HG02981 (cell line): ENCODE data around the gene ZNF318.
A peak's percentile ranks its signal among the peaks of the same experiment; 100 is the strongest.
"Not testable (repeated sequence)": the region's sequence is repeated elsewhere in the genome, so short reads cannot be mapped to it uniquely, and the experiment has no call there.

Experiments
- ATAC-seq: cut with Tn5 transposase; IDR thresholded peaks from one replicate; pipeline ENCODE4 v1.9.1; 2021; ENCODE audit warnings: mild to moderate bottlenecking, moderate library complexity; ENCODE audit not compliant: unreplicated experiment

ZNF318 gene

DNA sequence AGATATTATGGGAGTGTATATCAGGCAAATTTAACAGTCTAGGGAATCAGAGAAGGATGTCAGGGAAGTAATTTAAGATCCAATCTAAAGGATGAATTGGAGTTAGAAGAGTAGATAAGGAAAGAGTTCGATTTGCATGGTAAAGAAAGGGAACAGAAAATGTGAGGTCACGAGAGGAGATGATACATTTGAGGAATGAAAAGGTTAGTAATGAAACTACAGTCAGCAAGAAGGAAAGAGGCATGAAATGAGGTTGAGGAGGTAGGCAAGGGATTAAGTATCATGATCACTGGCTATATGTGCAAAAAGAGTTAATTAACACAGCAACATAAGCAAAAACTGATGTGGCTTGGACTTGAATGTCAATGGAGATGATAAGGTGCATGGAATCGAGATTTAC is 22.4 kb downstream of the ZNF318 start:
- no peak for ATAC-seq

DNA sequence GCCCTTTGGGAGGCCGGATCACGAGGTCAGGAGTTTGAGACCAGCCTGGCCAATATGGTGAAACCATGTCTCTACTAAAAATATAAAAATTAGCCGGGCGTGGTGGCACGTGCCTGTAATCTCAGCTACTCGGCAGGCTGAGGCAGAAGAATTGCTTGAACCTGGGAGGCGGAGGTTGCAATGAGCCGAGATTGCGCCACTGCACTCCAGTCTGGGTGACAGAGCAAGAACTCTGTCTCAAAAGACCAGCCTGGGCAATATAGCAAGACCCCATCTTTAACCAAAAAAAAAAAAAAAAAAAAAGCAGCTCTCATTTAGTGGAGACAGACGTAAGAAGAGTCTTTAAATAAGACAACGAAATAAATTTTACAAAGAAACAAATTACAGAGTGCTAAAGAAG is 23.2 kb downstream of the ZNF318 start:
- not testable (repeated sequence) for ATAC-seq

DNA sequence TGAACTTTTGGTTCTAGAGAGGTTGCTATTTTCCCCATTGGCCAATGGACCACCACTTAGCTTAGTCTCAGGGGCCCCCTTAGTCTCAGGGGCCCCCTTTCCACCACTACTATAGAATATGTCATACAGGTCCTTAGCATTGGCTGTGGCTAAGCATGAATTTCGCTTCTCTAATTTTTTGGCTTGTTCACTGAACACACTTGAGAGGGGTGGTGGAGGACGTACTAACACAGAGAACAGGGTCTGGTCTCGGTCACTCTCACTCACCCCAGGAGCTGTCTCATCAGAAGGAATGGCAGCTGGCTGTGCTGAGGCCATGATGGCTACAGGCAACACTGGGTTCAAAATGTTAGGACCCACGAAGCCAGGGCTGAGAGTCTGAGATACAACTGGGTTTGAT is 30.3 kb downstream of the ZNF318 start:
- ATAC-seq = peak; percentile 84

DNA sequence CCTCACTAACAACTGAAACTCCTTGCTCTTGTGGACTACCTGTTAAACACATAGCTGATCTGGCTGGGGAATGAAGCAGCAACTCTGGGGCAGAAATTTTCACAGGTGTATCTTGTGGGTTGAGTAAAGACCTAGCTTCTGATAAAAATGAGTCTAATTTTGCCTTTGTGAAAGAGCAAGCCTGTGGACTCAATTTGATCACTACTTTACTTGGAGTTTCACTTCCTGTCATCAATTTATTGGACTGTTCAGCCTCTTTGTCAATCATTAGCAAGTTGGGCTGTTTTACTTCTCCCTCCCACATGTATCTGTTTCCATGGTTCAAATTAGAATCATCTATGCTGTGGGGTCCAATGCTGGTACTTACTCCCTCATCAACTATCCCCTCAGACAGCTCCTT is 31.2 kb downstream of the ZNF318 start:
- ATAC-seq = peak; percentile 42

DNA sequence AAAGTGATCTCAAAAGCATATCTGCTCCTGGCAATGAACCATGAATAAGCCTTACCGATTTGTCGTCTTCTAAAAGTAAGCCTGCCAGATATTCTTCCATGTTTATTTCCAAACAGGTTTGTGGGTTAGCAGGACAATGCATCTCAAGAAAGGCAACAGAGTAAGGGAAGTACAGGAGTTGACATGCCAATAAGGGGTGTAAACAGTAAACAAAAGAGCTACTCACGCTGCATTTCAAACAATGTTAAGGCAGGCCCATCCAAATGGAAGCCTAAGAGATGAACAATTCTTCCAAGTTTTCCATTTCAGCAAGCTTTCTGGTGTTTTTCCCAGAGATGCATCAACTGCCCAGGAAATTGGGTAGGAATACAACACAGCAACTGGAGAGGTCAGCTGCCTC is 33.1 kb downstream of the ZNF318 start:
- ATAC-seq = no peak

DNA sequence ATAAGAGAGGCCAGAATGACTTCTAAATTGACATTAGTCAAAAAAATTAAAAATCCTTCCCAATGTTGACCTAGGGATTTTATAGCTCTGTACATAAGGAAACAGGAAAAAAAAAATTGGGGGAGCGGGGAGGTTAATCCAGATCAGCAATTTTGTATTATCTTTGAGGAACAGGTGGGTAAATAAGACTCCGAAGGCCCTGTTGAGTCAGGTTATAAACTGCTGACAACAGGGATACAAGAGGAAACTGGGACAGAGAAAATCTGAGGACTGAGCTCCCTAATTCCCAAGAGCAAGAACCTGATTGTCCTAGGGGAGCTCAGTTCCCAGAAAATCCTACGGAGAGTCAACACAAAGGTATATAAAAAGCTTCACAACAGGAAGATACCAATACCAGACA is 34.0 kb downstream of the ZNF318 start:
- no peak for ATAC-seq

DNA sequence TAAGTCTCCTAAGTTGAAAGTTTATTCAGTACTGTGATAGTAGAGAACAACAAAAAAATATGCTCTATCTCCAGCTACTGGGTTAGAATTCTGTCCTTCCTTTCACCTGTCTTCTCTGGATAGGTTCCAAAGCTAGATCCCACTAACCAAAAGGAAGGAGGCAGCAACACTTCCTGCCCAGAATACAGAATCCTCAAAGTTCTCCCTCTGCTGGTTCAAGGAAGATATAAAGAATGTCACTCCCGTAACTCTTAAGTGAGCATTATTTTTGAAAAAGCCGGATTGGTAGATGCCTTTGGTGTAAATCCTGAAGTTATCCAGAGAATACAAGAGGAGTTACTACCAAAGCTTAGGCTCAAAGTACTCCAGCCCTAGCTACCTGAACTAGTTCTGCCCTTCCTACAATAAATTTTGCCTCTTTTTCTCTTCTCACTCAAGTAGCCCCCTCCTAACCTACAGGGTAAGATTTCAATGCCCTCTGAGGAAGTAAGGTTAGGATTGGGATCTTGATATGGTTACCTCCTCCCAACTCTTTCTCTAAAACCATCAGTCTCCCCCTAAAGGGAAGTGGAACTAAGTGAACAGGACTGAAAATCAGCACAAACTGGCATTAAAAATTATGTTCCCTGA is 34.9 kb downstream of the ZNF318 start:
- ATAC-seq = no peak

DNA sequence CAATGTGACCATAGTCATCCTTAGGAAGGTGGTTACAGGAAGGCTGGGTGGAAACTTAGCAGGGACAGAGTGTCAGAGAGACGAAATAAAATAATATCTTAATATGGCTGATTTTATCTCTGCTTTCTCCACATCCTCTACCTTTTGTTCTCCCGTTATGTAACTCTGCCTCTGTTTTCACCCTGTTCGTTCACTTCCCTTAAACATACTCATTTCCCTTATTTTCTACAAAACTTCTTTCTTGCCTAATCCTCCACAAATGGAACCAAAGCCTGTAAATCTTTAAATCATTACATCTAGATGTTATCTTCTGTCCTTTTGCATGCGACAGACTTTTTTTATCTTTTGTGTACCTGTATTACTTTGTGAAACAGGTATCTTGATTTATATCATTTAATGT is 37.6 kb downstream of the ZNF318 start:
- ATAC-seq = no peak

DNA sequence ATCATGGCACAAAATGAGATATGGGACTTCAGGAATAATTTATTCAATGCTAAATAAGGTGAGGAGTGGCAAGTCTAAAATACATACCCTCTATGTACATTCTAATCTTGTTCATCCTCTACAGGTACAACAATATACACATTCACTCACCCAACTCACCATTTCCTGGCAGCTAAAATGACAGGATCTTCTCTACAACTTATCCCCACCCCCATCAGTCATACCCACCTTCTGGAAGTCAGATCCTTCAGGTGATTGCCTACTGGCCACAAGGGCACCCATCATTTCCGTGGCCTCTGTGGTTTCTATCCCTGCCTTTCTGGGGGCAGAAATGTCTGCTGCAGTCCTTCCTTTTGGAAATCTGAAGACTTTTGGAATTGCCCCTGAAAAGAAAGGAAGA is 38.0 kb downstream of the ZNF318 start:
- ATAC-seq = no peak

DNA sequence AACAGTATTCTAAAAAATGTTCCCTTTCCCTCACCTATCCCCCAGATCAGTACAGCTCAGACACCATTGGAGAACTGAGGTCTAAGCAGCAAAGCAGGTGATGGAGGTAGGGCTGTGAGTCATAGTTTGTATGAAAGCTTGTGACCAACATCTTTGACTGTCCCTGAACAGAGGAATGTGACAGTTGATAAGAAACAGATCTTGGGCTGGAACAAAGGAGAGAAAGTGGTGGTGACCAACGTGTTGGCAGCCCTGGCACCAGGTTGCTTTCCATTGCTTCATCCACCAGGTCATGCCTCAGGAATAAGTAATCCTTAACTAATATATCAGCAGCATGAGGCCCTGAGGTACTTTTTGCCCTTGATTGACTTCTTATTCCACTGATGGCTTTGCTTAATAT is 40.9 kb downstream of the ZNF318 start:
- ATAC-seq = no peak

DNA sequence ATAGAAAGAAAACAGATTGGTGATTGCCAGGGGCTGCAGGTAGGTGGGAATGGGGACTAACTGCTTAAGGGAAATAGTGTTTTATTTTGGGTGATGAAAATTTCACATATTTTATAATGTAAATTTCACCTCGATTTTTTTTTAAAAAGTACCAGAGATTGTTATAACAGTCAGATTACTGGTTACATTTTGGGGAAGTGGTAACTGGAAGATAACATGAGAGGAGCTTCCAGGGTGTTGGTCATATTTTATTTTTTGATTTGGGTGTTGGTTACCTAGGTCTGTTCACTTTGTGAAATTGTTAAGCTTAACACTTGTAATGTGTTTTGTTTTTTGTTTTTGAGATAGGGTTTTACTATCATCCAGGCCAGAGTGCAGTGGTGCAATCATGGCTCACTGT is 43.6 kb downstream of the ZNF318 start:
- no peak for ATAC-seq

DNA sequence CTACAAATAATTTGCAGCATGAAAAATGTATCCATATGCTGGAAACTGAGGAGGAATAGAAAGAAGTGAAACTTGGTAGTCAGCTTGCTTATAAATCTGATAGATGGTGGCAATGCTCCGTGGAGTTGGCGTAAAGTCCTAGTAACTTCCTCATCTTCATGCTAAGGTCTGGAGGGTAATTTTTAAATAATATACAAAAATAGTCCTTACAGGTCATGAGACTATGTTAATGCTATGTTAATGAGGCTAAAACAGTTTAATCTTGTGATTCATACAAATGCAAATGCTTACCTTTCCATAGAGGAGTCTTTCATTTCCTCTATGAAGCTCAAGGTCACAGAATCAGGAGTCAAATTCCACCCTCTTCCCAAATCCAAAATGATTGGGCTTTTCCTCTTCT is 51.4 kb downstream of the ZNF318 start:
- ATAC-seq = no peak

DNA sequence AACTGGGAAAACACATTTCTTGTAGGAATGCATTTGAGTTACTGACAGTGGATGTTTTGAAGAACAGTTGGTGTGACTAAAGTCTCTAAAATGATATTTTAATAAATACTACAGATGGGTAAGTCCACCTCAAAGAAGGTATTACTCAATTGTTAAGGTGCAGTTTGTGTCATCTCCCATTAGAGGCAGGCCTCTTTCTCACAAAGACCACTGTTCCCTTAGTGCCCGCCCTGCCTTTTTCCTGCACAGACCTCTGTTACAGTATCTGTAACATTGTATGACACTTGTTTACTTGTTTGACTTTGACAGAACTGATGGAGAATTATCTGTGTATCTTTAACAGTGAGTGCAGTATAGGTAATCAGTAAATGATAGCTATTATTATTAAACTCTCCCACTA is 55.6 kb downstream of the ZNF318 start:
- no peak for ATAC-seq

DNA sequence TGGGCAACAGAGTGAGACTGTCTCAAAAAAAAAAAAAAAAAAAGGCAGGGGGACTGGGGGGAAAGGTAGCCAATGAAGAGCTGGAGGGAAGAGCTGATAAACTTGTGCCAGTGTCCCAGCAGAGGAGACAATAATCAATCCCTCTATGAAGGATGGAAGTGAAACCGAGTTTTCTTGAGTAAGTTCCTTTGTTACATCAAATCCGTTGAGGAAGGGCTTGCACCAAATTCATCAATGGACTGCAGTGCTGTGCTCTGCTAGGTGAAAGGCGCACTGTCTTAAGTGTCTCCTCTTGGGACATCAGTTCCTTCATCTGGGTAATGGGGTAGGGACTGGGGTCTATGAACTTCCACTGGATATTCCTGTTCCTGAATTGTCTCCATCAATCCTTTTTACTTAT is 57.8 kb downstream of the ZNF318 start:
- no peak for ATAC-seq

DNA sequence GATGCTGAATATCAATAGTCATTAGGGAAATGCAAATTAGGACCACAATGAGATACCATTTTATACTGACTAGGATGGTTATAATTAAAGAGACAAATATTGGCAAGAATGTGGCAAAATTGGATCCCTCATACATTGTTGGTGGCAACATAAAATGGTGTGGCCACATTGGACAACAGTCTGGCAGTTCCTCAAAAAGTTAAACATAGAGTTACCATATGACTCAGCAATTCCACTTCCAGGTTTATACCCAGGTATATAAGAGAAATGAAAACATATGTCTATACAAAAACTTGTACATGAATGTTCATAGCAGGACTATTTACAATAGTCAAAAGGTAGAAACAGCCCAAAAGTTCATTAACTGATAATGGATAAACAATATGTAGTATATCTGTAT is 58.8 kb downstream of the ZNF318 start:
- no peak for ATAC-seq

DNA sequence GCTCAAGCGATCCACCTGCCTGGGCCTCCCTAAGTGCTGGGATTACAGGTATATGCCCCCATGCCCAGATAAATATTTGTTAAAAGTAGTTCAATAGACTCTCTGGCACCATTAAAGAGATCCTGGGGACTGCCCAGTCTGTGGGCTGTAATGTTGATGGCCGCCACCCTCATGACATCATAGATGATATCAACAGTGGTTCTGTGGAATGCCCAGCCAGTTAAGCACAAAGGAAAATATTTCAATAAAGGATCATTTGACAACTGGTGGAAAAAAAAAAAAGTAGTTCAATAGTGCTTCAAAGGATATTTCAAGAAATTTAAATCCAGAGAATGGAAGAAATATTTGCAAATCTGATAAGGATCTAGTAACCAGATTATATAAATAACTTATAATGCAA is 59.3 kb downstream of the ZNF318 start:
- ATAC-seq = no peak

DNA sequence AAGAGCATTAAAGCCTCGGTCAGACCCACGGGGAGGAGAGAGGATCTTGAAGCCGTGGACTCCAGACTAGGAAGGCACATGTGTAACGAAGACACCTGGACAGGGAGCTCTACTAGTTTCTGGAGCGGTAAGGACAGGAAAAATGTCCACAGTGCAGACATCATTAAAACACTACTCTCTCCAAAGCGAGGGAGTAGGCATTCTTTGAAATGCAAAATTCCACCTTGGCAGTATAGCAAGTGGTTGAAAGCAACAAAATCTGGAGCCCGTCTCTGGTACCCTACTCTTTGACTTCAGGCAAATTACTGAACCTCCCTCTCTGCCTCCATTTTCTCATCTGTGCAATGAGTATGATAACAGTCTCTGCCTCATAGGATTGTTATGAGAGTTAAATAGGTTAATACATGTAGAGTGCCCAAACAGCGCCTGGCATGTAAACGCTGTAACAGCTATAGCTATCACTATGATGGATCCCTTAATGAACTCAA is 60.4 kb downstream of the ZNF318 start:
- no peak for ATAC-seq

DNA sequence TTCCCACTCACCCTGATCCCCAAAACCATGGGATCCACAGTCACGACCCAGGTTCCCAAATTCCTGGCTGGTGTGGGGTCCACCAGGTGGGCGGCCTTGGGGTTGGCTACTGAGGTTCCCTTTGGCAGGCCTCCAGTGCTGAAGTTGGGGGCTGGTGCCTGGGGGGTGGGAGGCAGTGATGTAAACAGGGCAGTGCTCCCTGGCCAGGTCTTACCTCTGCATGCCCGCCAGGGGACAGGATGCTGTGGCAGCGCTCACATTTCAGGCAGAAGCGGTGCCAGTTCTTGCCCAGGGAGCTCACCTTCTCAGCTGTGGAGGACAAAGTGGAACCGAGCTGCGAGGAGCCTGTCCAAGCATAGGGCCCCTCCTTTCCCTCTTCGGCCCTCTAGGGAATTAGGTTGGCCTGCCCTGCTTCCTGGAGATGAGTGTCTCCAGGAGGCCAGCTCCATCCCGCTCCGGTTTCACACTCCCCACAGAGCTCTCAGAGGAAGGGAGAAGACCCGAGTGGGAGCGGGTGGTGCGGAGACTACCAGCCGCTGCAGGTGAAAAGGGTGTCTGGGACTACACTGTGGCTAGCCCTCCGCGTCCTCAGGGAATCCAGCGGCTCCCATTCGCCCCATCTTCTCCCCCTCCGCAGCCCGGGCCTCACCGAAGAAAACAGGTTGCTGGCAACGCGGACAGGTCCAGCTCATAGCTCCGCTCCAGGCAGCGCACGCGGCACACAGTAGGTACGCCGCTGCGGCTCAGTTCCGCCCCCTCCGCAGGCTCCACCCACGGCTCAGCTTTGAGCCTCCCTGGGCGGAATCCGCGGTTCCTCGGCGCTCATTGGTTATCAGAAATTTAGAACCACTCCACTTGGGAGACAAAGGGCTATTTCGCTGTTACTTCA is 61.1 kb downstream of the ZNF318 start, which contains the start of gene CRIP3:
Gene CRIP3, minus strand, starts transcription at position 726 of the 889 bp plus-strand sequence. Its CDS starts 34 bp downstream, at position 692.
- peak; percentile 56 for ATAC-seq

DNA sequence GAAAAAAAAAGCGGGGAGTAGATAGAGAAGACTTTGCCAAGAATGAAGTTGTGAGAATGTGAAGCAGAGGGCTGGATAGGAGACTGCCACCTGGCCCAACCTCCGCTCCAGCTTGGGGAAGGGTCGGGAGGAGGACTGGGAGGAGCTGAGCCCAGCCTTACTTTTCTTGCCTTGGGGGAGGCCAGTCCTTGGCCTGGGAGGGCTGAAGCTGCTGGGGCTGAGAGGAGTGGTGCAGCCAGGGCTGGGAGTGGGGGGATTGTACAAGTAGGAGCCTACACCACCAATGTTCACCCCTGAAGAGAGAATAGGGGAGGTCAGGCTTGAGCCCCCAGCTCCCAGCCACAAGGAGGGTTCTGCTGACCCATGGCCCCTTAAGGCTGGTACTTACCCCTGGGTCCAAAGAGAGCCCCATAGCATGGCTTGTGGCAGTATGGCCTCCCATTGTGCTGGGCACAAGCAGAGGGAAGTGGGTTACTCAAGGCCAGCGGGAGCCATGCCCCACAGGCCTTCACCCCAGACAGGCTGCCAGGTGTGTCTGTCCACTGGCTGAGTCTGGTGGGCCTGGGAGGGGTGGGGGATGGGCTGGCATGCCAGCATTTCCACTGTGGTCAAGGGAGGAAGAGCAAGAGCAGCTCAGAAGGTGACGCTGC is 61.9 kb downstream of the ZNF318 start:
- ATAC-seq = no peak

DNA sequence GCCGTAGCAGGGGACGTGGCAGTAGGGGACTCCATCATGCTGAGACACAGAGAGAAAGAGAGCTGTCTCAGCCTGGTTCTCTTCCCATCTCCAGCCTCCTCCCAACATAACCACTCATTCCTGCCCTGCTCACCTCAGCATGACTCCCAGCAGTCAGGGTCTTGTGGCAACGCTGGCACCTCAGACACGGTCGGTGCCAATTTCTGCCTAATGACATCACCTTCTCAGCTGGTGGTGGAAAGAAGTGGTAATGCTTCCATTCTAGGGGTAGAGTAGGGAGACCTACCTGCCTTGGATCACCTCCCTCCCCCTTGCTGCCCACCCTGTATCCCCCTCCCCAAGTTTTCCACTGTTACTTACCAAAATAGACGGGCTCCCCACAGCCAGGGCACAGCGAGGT is 63.4 kb downstream of the ZNF318 start:
- no peak for ATAC-seq

DNA sequence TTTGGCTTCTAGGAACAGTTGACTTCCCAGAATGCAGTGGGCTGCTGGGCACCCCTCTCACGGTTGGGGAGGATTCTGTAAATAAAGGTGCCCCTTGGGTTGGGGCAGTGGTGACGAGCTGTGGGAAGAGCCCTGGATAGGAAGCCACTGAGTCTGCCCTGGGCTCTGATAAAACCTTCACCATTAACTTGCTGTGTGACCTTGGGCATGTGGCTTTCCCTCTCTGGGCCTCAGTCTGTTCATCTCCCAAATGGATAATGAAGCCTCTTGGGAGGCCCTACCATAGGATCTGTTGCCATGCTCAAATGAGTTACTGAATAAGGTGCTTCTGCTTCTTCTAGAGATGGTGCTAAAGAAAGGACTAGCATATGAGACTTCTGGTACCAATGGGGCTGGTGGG is 64.6 kb downstream of the ZNF318 start:
- ATAC-seq = no peak

DNA sequence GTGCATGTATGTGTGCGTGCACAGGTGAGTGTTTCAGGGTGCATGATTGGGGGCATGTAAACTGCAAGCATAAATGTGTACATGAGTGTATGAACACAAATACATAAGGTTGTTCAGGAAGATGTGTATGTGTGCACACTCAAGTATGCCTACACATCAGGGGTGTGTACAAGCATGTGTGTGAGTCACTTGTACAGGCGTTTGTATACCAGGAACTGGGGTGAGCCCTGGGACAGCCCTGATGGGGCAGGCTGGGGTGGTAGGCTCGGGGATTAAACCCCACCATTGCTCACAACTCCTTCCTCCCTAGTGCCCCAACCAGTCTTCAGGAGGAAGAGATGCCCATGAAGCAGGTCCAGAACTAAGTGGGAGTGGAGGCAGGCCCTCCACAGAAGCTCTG is 65.1 kb downstream of the ZNF318 start:
- no peak for ATAC-seq
